ENCODE data around the gene ADGRA1.
"Not testable (repeated sequence)": the region's sequence is repeated elsewhere in the genome, so short reads cannot be mapped to it uniquely, and the experiment has no call there.

Gene ADGRA1

GRCh38 chr10:133128126-133129070, 40.7 kb downstream of the ADGRA1 start:
- DNase-seq (ENCODE audit: low read depth): no peak

DNA sequence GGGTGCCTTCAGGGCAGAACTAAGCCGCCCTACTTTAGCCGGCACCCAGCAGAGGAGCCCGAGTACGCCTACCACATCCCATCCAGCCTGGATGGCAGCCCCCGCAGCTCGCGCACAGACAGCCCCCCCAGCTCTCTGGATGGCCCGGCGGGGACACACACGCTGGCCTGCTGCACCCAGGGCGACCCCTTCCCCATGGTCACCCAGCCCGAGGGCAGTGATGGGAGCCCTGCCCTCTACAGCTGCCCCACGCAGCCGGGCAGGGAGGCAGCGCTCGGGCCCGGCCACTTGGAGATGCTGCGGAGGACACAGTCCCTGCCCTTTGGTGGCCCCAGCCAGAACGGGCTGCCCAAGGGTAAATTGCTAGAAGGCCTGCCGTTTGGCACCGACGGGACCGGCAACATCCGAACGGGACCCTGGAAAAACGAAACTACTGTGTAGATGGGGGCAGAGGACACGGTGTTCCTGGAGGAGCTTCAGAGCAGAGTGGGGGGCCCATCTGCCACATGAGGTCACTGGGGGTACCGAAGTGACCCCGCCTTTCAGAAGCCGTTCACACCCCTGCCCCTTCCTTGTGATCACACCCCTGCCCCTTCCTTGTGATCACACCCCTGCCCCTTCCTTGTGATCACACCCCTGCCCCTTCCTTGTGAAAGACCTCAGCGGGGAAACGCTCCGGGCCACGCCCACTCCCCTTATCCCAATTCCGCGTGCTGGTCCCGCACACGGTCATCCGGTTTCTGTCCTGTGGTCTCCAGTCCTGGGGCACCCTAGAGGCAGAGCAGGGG, 41.5 kb downstream of the ADGRA1 start:
- no peak for DNase-seq (ENCODE audit: low read depth)

- DNase-seq (ENCODE audit: low read depth): no peak
These were observed 42.3 kb downstream of the ADGRA1 start for GRCh38 chr10:133129859-133130495.

GRCh38 chr10:133130602-133131001, 42.9 kb downstream of the ADGRA1 start:
- DNase-seq (ENCODE audit: low read depth): no peak

DNA sequence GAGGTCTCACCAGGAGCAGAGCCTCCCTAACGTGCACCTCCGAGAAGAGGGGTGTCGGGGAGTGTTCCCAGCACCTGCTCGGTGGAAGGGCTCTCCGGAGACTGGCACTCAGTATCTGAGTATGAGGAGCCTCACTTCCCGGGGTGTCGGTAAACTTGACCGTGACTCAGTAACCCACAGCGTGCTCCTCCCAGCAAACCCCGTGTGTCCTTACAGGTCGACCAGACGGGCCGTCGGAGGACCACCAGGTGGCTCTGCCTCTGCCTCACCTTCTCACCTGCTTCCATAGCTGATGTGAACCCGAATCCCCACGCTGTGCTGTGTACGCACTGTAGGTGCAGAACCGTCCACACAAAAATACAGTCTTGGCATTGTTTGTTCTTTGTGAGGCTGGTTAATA, 43.3 kb downstream of the ADGRA1 start:
- no peak for DNase-seq (ENCODE audit: low read depth)

DNA sequence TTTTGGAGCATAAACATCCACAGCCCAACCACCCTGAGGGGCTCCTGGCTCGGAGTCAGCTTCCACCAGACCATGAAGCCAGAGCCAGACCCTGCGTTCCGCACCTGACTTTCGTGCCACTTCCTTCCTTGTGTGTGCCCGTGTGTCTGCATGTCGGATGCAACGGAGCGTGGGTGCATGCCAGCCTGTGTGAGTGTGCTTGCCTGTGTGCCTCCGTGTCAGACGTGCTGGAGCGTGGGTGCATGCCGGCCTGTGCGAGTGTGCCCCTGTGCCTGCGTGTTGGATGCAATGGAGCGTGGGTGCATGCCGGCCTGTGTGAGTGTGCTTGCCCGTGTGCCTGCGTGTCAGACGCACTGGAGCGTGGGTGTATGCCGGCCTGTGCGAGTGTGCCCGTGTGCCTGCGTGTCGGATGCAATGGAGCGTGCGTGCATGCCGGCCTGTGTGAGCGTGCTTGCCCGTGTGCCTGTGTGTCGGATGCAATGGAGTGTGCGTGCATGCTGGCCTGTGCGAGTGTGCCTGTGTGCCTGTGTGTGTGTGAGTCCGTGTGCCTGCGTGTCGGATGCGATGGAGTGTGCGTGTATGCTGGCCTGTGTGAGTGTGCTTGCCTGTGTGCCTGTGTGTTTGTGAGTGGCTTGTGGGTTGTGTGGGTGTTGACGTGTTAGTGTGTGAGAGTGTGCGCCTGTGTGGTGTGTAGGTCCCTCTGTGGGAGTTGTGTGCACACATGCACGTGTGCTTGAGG, 44.2 kb downstream of the ADGRA1 start:
- no peak for DNase-seq (ENCODE audit: low read depth)

GRCh38 chr10:133132473-133133291, 45.0 kb downstream of the ADGRA1 start:
- no peak for DNase-seq (ENCODE audit: low read depth)

DNA sequence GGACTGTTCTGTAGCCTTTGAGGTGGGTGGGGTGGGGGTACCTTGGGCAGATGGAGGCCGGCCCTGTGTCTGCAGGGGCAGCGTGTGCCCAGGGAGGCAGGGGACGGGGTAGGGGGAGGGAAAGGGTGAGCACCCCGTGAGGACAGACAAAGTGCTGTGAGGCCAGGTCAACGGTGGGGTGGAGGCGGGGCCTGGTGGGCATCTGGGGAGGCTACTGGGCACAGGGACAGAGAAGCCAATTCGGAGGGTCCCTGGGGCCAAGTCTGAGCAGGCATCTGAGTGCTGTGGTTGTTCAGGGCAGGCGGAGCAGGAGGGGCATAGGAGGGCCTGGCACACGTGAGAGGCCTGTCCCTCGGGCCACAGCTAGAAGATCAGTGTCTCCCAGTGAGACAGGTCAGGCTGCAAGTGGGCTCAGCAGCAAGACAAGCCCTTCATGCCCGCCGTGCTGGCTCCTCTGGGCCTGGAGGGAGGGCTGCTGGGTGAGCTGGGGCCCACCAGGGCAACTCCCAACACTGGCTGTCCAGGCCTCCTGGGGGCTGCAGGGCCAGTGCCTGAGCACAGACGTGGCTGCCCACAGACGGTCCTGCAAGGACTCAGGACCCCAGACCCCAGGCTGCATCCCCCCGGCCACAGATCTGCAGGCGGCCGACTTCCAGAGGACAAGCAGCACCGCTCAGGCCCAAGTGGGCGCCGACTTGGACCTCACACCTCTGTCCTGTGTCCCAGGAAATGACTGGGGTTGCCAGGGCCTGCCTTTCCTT, 45.9 kb downstream of the ADGRA1 start:
- no peak for DNase-seq (ENCODE audit: low read depth)

DNA sequence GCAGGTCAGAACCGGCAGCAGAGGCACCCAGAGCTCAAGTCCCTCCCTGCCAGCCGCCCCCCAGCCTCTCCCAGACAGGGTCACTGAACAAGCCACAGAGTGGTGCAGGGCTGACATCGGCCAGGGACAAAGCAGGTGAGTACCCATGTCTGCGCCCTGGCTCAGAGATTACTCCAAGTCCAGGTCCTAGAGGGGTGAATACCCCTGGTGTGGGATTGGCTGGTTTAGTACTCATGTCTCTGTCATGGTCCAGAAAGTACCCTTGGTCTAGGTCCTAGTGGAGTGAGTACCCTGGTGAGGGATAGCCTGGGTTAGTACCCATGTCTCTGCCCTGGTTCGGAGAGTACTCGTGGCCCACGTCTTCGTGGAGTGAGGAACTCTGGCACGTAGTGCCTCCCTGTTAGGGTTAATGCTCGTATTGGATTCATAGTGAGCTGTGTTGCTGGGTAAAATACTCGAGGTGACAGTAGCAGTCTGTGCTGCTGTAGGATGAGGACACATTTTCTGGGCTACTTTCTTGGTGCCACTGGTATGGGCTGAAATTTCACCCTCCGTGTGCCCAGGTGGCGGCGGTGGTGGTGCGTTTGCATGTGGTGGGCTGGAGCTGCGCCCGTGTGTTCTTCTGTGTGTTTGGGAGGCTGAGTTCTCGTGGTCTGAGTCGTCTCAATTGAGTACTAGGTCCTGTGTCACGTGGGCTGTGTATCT, 46.8 kb downstream of the ADGRA1 start:
- DNase-seq (ENCODE audit: low read depth): no peak

- no peak for DNase-seq (ENCODE audit: low read depth)
These were observed 47.4 kb downstream of the ADGRA1 start for GRCh38 chr10:133135116-133135465.

GRCh38 chr10:133137486-133138145, 49.9 kb downstream of the ADGRA1 start:
- DNase-seq (ENCODE audit: low read depth): not testable (repeated sequence)

- no peak for DNase-seq (ENCODE audit: low read depth)
These were observed 51.9 kb downstream of the ADGRA1 start for GRCh38 chr10:133139551-133140065.

- no peak for DNase-seq (ENCODE audit: low read depth)
These were observed 52.9 kb downstream of the ADGRA1 start for GRCh38 chr10:133140417-133141143.

DNA sequence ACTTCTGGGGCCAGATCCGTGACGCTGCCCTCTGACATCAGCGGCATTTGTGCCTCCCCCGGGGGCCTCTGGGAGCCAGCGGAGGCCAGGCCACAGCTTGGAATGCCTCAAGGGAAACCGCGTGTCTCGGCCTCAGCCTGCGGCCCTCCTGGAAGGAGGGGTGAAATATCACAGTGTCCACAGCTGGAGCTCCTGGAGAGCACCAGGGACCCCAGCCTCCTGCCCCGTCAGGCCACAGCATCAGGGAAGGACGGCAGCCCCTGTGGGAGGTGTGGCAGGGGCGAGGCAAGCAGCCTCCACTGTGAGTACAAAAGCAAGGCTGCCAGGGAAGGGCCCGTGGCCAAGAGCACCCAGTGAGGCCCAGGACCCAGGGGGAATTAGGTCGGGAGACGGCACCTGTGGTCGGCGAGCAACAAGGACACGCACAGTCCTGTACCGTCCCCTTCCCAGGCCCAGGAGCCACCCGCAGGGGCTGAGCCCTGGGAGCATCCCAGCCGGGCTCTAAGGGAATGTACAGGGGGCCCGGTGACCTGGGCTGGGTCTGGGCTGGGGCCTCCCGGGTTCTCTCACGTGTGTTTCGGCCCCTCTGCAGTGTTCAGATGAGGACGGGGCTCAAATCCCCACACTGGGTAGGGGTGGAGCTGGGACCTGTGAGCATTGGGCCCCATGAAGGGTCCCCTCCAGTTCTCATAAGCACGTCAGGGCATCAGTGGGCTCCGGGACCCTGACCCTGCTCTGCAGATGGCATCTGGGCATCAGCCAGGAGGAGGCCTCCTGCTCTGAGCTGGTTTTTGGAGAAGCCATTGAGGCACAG, 53.6 kb downstream of the ADGRA1 start:
- DNase-seq (ENCODE audit: low read depth): no peak

DNA sequence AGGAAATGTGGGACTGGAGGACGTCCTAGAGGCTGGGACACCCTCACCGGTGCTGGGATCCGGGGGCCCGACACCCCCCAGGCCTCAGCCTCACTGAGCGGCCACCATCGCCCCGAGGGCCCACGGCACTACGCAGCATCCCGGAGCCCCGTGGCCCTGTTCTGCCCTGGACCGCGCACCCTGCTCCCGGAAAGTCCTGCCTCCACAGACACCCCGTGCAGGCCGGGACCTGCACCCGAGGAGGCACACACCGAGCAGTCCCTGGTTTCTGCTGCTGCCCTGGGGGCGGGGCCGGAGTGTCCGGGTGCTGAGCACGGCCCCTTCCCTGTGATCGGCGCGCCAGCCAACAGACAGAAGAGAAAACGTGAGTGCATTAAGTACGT, 54.2 kb downstream of the ADGRA1 start:
- DNase-seq (ENCODE audit: low read depth): no peak

DNA sequence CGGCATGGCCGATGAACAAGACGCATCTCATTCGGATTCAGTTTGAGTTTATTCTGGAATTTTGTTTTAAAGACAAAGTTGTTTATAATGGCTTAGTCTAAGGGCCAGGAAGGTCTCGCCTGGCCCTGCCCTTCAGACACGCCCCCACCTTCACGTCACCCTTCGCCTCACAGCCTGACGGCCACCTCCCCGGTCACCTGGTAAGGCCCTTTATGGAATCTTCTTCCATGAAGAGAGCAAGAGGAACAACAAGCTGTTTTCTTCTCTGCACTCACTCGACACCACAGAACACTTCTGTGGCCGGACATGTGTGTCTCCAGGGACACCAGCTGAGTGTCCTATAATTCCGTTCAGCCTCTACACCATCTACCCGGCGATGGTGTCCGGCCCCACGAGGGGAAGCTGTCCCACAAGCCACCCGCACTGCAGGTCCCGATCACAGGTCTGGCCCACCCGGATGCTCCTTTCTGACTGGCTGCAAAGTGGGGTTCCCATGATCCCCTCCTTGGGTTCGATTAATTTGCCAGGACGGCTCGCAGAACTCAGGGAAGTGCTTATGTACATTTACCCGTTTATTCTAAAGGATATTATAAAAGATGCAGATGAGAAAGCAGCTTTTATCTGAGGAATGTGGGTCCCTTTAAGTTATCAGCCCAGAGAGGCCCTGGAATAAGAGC, 54.9 kb downstream of the ADGRA1 start:
- no peak for DNase-seq (ENCODE audit: low read depth)

DNA sequence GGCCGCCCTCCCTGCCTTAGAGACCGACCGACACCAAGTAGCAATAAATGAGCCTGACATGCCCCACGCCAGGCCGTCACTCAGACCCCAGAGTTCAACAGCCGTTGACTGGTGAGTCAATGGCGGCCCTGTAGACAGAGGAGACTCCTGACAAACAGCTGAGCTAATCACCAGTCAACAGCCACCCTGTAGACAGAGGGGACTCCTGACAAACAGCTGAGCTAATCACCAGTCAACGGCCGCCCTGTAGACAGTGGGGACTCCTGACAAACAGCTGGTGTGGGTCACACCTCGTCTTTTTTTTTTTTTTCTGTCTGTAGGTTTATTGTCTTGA, 55.4 kb downstream of the ADGRA1 start:
- no peak for DNase-seq (ENCODE audit: low read depth)

Measured in activated T-cell treated with anti-CD3 and anti-CD28 coated beads for 1 hour (primary cell).